Gastrocnemius medialis (tissue), 4 donors: ENCODE data around the gene FAM229A. TPM values are rescaled to one million over a fixed set of nuclear protein-coding genes. Genes with fewer than 3 reads are reported as not detected.

Source experiments
- ATAC-seq, 2 donors: fragments of 150-250 bp; one replicate each; pipeline ENCODE4 v1.9.1; 2016
- DNase-seq, 2 donors: peaks; one replicate each; pipeline ENCODE4 v3.0.0-alpha.2; 2019
- H3K27ac ChIP-seq, 4 donors: fragments of 200-600 bp; sonication (generic); 1 replicate in 1 of 4; 2 replicates in 3 of 4; pipeline ENCODE4 v1.5.1; 2016 to 2018; ENCODE audit warnings: mild to moderate bottlenecking in 2 of 4, moderate library complexity in 1 of 4
- H3K27me3 ChIP-seq, 3 donors: fragments of 200-600 bp; sonication (generic) in 2 of 3; 1 replicate in 1 of 3; 2 replicates in 2 of 3; pipeline versions ENCODE4 v1.5.1 to v1.6.0; 2016 to 2019; ENCODE audit warnings: mild to moderate bottlenecking in 1 of 3, moderate library complexity in 1 of 3
- H3K36me3 ChIP-seq, 2 donors: fragments of 200-600 bp; sonication (generic) in 1 of 2; one replicate each; pipeline ENCODE4 v1.5.1; 2017 to 2018
- H3K4me1 ChIP-seq, 2 donors: fragments of 200-600 bp; sonication (generic) in 1 of 2; one replicate each; pipeline ENCODE4 v1.5.1; 2016 to 2017; ENCODE audit warnings: mild to moderate bottlenecking in 2 of 2
- H3K4me3 ChIP-seq, 4 donors: fragments of 200-600 bp; sonication (generic) in 3 of 4; 1 replicate in 1 of 4; 2 replicates in 3 of 4; pipeline ENCODE4 v1.5.1; 2016 to 2019; ENCODE audit warnings: mild to moderate bottlenecking in 2 of 4
- H3K9me3 ChIP-seq, 3 donors: fragments of 200-600 bp; sonication (generic) in 2 of 3; 1 replicate in 1 of 3; 2 replicates in 2 of 3; pipeline ENCODE4 v1.5.1; 2016 to 2019
- CTCF ChIP-seq, 5 experiments: fragments of 450-650 bp in 3 of 5; fragments of 200-600 bp in 2 of 5; sonication (generic) in 2 of 5; IDR thresholded peaks in 4 of 5; conservative IDR thresholded peaks in 1 of 5; 1 replicate in 4 of 5; 2 replicates in 1 of 5; pipeline ENCODE4 v1.5.1; 2016 to 2019; ENCODE audit warnings: antibody characterized with exemption in 5 of 5, mild to moderate bottlenecking in 3 of 5, moderate library complexity in 3 of 5
- POLR2A ChIP-seq, 2 donors: fragments of 450-650 bp; IDR thresholded peaks; one replicate each; pipeline ENCODE4 v1.6.1; 2017; ENCODE audit warnings: antibody characterized with exemption in 2 of 2, mild to moderate bottlenecking in 2 of 2, moderate library complexity in 2 of 2
- in situ Hi-C, 4 donors: fragments of 200-750 bp; cut with MboI; loops; one replicate each; pipeline versions ENCODE4 v1.15.0 to v1.8.0; 2017; ENCODE audit warnings: low sequenced_read_pairs in 4 of 4
- intact Hi-C: fragments of 100-400 bp; cut with DNase I; formaldehyde crosslinking; loops from one replicate; pipeline ENCODE4 v1.15.1; 2023; ENCODE audit warnings: low total_unique reads
- total RNA-seq, 4 donors: library from RNA; depleted of rRNA; stranded (reverse); fragments of >200 nt; gene quantifications; one replicate each; pipeline versions ENCODE4 v1.1.0 to v1.2.3, GENCODE V29; 2016

FAM229A gene
- total RNA-seq, 4 donors from 2014 or later: 0.81 to 13.4 (median 2.0) TPM

GRCh38 chr1:32332290-32333079 lies 29.8 kb downstream of the FAM229A start:
- Histone ChIP-seq H3K4me1 (peaks cover 4 to 6% of the 10 kb centered on the region in 2 donors), H3K27me3 (no peaks in the 10 kb centered on the region), H3K9me3 (no peaks in the 10 kb centered on the region), H3K36me3 (peaks cover 0 to 46% of the 10 kb centered on the region in 2 donors), H3K27ac (no peak overlapping the region), H3K4me3 (no peak overlapping the region)
- TF ChIP-seq CTCF (IDR thresholded peaks at IDR 0.05 in 4 of 5, conservative IDR thresholded peaks at IDR 0.05 in 1 of 5) (no peak), POLR2A (IDR thresholded peaks at IDR 0.05) (no peak)
- in situ Hi-C loops (no loop called here), intact Hi-C loops (no loop called here)
- ATAC-seq (no peak), DNase-seq (no peak)

- Histone ChIP-seq H3K27ac (no peak overlapping the region), H3K36me3 (peaks cover 0 to 56% of the 10 kb centered on the region in 2 donors), H3K4me3 (no peak overlapping the region), H3K4me1 (peaks cover 1 to 4% of the 10 kb centered on the region in 2 donors), H3K27me3 (no peaks in the 10 kb centered on the region), H3K9me3 (no peaks in the 10 kb centered on the region)
- TF ChIP-seq POLR2A (IDR thresholded peaks at IDR 0.05): no peak
- no peak for TF ChIP-seq CTCF (IDR thresholded peaks at IDR 0.05 in 4 of 5, conservative IDR thresholded peaks at IDR 0.05 in 1 of 5)
- intact Hi-C loops: no loop called here
- in situ Hi-C loops: no loop called here
- no peak for DNase-seq
- no peak for ATAC-seq
These were observed 30.7 kb downstream of the FAM229A start for GRCh38 chr1:32331549-32331948.

DNA sequence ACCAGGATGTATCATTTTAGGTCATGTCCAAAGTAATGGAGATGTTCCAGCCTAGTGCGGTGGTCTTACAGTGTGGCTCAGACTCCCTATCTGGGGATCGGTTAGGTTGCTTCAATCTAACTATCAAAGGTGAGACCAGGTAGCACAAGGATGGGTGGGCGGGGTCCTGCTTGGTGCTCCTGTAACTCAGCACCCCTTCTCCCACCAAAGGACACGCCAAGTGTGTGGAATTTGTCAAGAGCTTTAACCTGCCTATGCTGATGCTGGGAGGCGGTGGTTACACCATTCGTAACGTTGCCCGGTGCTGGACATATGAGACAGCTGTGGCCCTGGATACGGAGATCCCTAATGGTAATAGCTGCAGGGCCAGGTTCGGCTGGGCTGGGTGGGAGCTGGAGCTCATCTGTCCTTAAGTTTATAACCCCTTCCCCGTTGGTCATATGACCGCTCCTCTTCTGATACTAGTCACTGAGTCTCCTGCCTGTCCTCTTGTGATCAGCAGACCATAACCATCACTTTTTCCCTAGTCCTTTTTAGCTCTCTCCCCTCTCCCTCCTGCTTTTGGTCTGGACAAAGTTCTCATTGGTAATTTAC lies 31.6 kb downstream of the FAM229A start:
- H3K4me1 ChIP-seq: no peaks in the 10 kb centered on the region
- H3K36me3 ChIP-seq: peaks cover 0 to 59% of the 10 kb centered on the region in 2 donors
- in situ Hi-C loops: no loop called here
- DNase-seq (no peak), ATAC-seq (no peak)
- intact Hi-C loops: no loop called here
- no peaks in the 10 kb centered on the region for H3K9me3 ChIP-seq
- no peak overlapping the region for H3K27ac ChIP-seq
- TF ChIP-seq POLR2A (IDR thresholded peaks at IDR 0.05) (no peak), CTCF (IDR thresholded peaks at IDR 0.05 in 4 of 5, conservative IDR thresholded peaks at IDR 0.05 in 1 of 5) (no peak)
- H3K27me3 ChIP-seq: no peaks in the 10 kb centered on the region
- no peak overlapping the region for H3K4me3 ChIP-seq

- in situ Hi-C loops: no loop called here
- no peak for ATAC-seq
- no peak for DNase-seq
- H3K4me1 ChIP-seq: no peaks in the 10 kb centered on the region
- H3K4me3 ChIP-seq: no peak overlapping the region
- intact Hi-C loops: no loop called here
- no peak for TF ChIP-seq CTCF (IDR thresholded peaks at IDR 0.05 in 4 of 5, conservative IDR thresholded peaks at IDR 0.05 in 1 of 5)
- TF ChIP-seq POLR2A (IDR thresholded peaks at IDR 0.05): no peak
- no peaks in the 10 kb centered on the region for H3K9me3 ChIP-seq
- H3K36me3 ChIP-seq: peaks cover 0 to 61% of the 10 kb centered on the region in 2 donors
- H3K27ac ChIP-seq: no peak overlapping the region
- no peaks in the 10 kb centered on the region for H3K27me3 ChIP-seq
These were observed 32.3 kb downstream of the FAM229A start for GRCh38 chr1:32329931-32330466.
